Activated naive CD8-positive, alpha-beta T cell (primary cell): ENCODE results near the gene UBE2L5.

Experiments used
- H3K27ac Mint-ChIP-seq: one replicate; pipeline ENCODE4 v1.8.0; 2021; ENCODE audit warnings: mixed read lengths
- H3K27me3 Mint-ChIP-seq: one replicate; pipeline ENCODE4 v1.8.0; 2021; ENCODE audit warnings: mixed read lengths
- H3K36me3 Mint-ChIP-seq: one replicate; pipeline ENCODE4 v1.8.0; 2021; ENCODE audit warnings: mixed read lengths
- H3K4me1 Mint-ChIP-seq: one replicate; pipeline ENCODE4 v1.8.0; 2021; ENCODE audit warnings: low read depth, mixed read lengths
- H3K4me3 Mint-ChIP-seq: one replicate; pipeline ENCODE4 v1.8.0; 2021; ENCODE audit warnings: mild to moderate bottlenecking, mixed read lengths
- H3K9me3 Mint-ChIP-seq: one replicate; pipeline ENCODE4 v1.8.0; 2021; ENCODE audit warnings: low read depth, mixed read lengths

The UBE2L5 gene

GRCh38 chr13:30415430-30416030, 6.8 kb upstream of the UBE2L5 start:
- H3K27me3 Mint-ChIP-seq, result no peaks in the 10 kb centered on the region
- no peak overlapping the region for H3K27ac Mint-ChIP-seq
- H3K9me3 Mint-ChIP-seq, result no peaks in the 10 kb centered on the region
- no peaks in the 10 kb centered on the region for H3K36me3 Mint-ChIP-seq
- H3K4me1 Mint-ChIP-seq, result peaks cover 14% of the 10 kb centered on the region
- H3K4me3 Mint-ChIP-seq, result no peak overlapping the region

- Mint-ChIP-seq H3K27me3 (no peaks in the 10 kb centered on the region), H3K36me3 (no peaks in the 10 kb centered on the region), H3K4me3 (no peak overlapping the region), H3K9me3 (no peaks in the 10 kb centered on the region), H3K4me1 (peaks cover 16% of the 10 kb centered on the region), H3K27ac (no peak overlapping the region)
Measured at GRCh38 chr13:30416471-30416870, 5.8 kb upstream of the UBE2L5 start.

- Mint-ChIP-seq H3K27me3 (no peaks in the 10 kb centered on the region), H3K36me3 (no peaks in the 10 kb centered on the region), H3K9me3 (no peaks in the 10 kb centered on the region), H3K4me1 (peaks cover 17% of the 10 kb centered on the region), H3K4me3 (no peak overlapping the region), H3K27ac (no peak overlapping the region)
Measured at GRCh38 chr13:30418075-30418716, 4.1 kb upstream of the UBE2L5 start.

- no peak overlapping the region for H3K4me3 Mint-ChIP-seq
- H3K9me3 Mint-ChIP-seq, result no peaks in the 10 kb centered on the region
- no peaks in the 10 kb centered on the region for H3K36me3 Mint-ChIP-seq
- peaks cover 17% of the 10 kb centered on the region for H3K4me1 Mint-ChIP-seq
- H3K27me3 Mint-ChIP-seq, result no peaks in the 10 kb centered on the region
- no peak overlapping the region for H3K27ac Mint-ChIP-seq
Measured at GRCh38 chr13:30418717-30419459, 3.4 kb upstream of the UBE2L5 start.

GRCh38 chr13:30421093-30422053, 920 bp upstream of the UBE2L5 start:
- Mint-ChIP-seq H3K4me3 (peak overlapping the region; percentile 84), H3K36me3 (no peaks in the 10 kb centered on the region), H3K27me3 (no peaks in the 10 kb centered on the region), H3K27ac (no peak overlapping the region), H3K4me1 (peaks cover 12% of the 10 kb centered on the region), H3K9me3 (no peaks in the 10 kb centered on the region)

GRCh38 chr13:30423891-30424290, 1.6 kb downstream of the UBE2L5 start:
- Mint-ChIP-seq H3K27me3 (no peaks in the 10 kb centered on the region), H3K9me3 (no peaks in the 10 kb centered on the region), H3K27ac (no peak overlapping the region), H3K36me3 (no peaks in the 10 kb centered on the region), H3K4me3 (no peak overlapping the region), H3K4me1 (peaks cover 14% of the 10 kb centered on the region)

- Mint-ChIP-seq H3K27me3 (no peaks in the 10 kb centered on the region), H3K4me3 (peak overlapping the region; percentile 28), H3K27ac (peak overlapping the region; percentile 58), H3K36me3 (no peaks in the 10 kb centered on the region), H3K4me1 (peaks cover 28% of the 10 kb centered on the region), H3K9me3 (no peaks in the 10 kb centered on the region)
Measured at GRCh38 chr13:30429235-30429634, 6.9 kb downstream of the UBE2L5 start.

GRCh38 chr13:30429721-30430694, 7.7 kb downstream of the UBE2L5 start:
- peaks cover 28% of the 10 kb centered on the region for H3K4me1 Mint-ChIP-seq
- no peaks in the 10 kb centered on the region for H3K27me3 Mint-ChIP-seq
- peak overlapping the region; percentile 94 for H3K27ac Mint-ChIP-seq
- peak overlapping the region; percentile 83 for H3K4me3 Mint-ChIP-seq
- H3K9me3 Mint-ChIP-seq, result no peaks in the 10 kb centered on the region
- H3K36me3 Mint-ChIP-seq, result no peaks in the 10 kb centered on the region

- Mint-ChIP-seq H3K27ac (peak overlapping the region; percentile 94), H3K4me3 (peak overlapping the region; percentile 44), H3K9me3 (no peaks in the 10 kb centered on the region), H3K27me3 (no peaks in the 10 kb centered on the region), H3K4me1 (peaks cover 28% of the 10 kb centered on the region), H3K36me3 (no peaks in the 10 kb centered on the region)
Measured at GRCh38 chr13:30431269-30431940, 9.1 kb downstream of the UBE2L5 start.

GRCh38 chr13:30435911-30436451, 13.7 kb downstream of the UBE2L5 start:
- no peaks in the 10 kb centered on the region for H3K27me3 Mint-ChIP-seq
- H3K36me3 Mint-ChIP-seq, result no peaks in the 10 kb centered on the region
- H3K9me3 Mint-ChIP-seq, result no peaks in the 10 kb centered on the region
- H3K4me3 Mint-ChIP-seq, result no peak overlapping the region
- H3K27ac Mint-ChIP-seq, result no peak overlapping the region
- peaks cover 11% of the 10 kb centered on the region for H3K4me1 Mint-ChIP-seq

- Mint-ChIP-seq H3K9me3 (no peaks in the 10 kb centered on the region), H3K4me3 (no peak overlapping the region), H3K4me1 (peaks cover 5% of the 10 kb centered on the region), H3K36me3 (peaks cover 2% of the 10 kb centered on the region), H3K27me3 (no peaks in the 10 kb centered on the region), H3K27ac (no peak overlapping the region)
Measured at GRCh38 chr13:30437177-30437576, 14.9 kb downstream of the UBE2L5 start.

GRCh38 chr13:30438286-30438685, 16.0 kb downstream of the UBE2L5 start:
- Mint-ChIP-seq H3K9me3 (no peaks in the 10 kb centered on the region), H3K27me3 (no peaks in the 10 kb centered on the region), H3K4me3 (no peak overlapping the region), H3K4me1 (peaks cover 5% of the 10 kb centered on the region), H3K36me3 (peaks cover 2% of the 10 kb centered on the region), H3K27ac (no peak overlapping the region)
